ENCODE measurements around the gene FHOD3. TPM values are rescaled to one million over a fixed set of nuclear protein-coding genes. Genes with fewer than 3 reads are reported as not detected.

Gene FHOD3
- total and polyA plus RNA-seq, 11 donors, result 109 to 532 (median 262) TPM

DNA sequence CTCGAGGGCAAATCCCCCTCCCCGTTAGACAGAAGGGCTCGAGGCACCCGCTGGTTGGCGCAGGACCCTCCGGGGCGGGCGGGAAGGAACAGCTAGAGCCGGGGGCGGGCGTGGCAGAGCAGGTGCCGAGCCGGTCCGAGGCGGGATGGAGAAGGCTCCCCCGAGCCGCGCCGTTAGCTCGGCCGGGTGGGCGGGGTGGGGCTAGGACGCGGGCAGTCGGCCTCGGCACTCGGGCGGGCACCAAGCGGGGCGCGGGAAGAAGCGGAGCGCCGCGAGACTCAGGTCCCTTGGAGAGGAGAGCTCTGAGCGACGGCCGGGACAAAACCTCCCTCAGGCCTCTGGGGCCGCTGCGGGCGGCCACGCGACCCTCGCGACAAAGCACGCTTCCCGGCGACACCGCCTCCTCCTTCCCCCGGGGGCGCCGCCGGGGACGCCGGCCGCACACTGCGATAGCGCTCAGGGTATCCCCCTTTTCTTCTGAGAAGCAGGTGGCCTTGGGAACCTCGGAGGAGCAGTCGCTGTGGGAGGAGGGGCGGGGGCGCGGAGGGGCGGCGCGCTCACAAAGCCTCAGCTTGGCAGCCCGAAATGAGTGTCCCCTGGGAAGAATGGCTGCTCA, 721 bp downstream of the FHOD3 start:
- H3K9me3 ChIP-seq, result no peaks in the 10 kb centered on the region
- peak in 1 of 5 donors; percentile 23 for DNase-seq
- ATAC-seq, result peak in 2 of 4 donors; percentile 20 to 31
- WGBS, 4 donors, result 1 to 2% (median 2%) methylated on average over 15 to 67 of the region's 67 CpGs
- TF ChIP-seq, protein P1, sequence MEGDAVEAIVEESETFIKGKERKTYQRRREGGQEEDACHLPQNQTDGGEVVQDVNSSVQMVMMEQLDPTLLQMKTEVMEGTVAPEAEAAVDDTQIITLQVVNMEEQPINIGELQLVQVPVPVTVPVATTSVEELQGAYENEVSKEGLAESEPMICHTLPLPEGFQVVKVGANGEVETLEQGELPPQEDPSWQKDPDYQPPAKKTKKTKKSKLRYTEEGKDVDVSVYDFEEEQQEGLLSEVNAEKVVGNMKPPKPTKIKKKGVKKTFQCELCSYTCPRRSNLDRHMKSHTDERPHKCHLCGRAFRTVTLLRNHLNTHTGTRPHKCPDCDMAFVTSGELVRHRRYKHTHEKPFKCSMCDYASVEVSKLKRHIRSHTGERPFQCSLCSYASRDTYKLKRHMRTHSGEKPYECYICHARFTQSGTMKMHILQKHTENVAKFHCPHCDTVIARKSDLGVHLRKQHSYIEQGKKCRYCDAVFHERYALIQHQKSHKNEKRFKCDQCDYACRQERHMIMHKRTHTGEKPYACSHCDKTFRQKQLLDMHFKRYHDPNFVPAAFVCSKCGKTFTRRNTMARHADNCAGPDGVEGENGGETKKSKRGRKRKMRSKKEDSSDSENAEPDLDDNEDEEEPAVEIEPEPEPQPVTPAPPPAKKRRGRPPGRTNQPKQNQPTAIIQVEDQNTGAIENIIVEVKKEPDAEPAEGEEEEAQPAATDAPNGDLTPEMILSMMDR (IDR thresholded peaks at IDR 0.05), result no peak
- TF ChIP-seq POLR2A (IDR thresholded peaks at IDR 0.05), result no peak
- peaks cover 0 to 60% (median 9%) of the 10 kb centered on the region in 9 donors for H3K27me3 ChIP-seq
- H3K4me3 ChIP-seq, result peak overlapping the region; percentile 61 to 92 (median 75)
- peaks cover 0 to 46% (median 17%) of the 10 kb centered on the region in 12 donors for H3K4me1 ChIP-seq
- peak overlapping the region; percentile 49 to 94 (median 87) for H3K27ac ChIP-seq
- H3K36me3 ChIP-seq, result no peaks in the 10 kb centered on the region
- intact Hi-C loops (cut with DNase I), result loop anchor here (5.0 to 10.0 kb wide), 9 partner anchors 39 to 457 kb away; no protein-coding TSS in a partner anchor

DNA sequence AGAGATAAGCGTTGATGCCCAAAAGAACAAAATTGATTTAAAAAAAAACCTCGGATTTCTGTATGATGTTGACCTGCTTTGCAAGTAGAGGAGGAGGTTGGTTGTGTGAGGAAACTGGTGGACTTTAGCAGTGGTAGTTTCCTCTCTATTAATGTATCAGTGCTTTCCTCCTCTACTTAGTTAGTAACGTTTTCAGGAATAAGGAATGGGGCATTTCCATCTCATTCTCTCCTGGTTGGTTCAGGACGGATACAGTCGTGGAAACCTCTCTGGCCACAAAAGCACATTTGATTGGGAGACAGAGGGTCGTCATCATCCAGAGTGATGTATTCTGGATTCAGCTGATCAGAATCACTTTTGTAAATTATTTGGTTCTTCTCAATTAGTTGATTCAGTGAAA, 1.5 kb downstream of the FHOD3 start:
- peaks cover 0 to 64% (median 9%) of the 10 kb centered on the region in 9 donors for H3K27me3 ChIP-seq
- peak overlapping the region in 8 of 12 donors; percentile 74 to 94 (median 89) for H3K27ac ChIP-seq
- no peaks in the 10 kb centered on the region for H3K36me3 ChIP-seq
- intact Hi-C loops (cut with DNase I), result loop anchor here (5.0 to 10.0 kb wide), 9 partner anchors 38 to 456 kb away; no protein-coding TSS in a partner anchor
- DNase-seq (no peak), ATAC-seq (no peak)
- H3K9me3 ChIP-seq, result no peaks in the 10 kb centered on the region
- H3K4me3 ChIP-seq, result peak overlapping the region in 11 of 12 donors; percentile 61 to 92 (median 75)
- 43 to 73% (median 58%) methylated on average over 6 of the region's 6 CpGs for WGBS, 4 donors
- H3K4me1 ChIP-seq, result peaks cover 0 to 52% (median 18%) of the 10 kb centered on the region in 12 donors
- TF ChIP-seq, protein P1 (IDR thresholded peaks at IDR 0.05), result no peak
- no peak for TF ChIP-seq POLR2A (IDR thresholded peaks at IDR 0.05)

DNA sequence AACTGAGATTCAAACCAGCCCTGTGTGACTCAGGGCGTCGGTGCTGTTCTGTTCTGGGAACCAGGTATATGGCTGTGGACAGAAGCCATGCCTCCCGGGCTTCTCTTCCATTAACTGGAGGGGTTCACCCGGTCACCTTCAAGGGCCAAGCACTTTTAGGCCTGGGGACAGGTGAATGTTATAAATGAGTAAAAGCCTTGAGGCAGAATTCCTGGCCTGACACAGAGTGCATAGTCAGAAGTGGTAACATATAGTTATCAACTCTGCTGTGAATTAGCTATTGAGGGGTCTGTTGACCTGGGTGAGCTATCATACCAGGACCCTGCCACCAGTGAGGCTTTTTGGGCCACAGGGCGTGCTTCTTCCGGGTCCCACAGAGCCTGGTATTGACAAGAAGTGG, 2.7 kb downstream of the FHOD3 start:
- DNase-seq (no peak), ATAC-seq (no peak)
- Histone ChIP-seq H3K9me3 (no peaks in the 10 kb centered on the region), H3K4me3 (peak overlapping the region in 9 of 12 donors; percentile 8 to 92 (median 75)), H3K36me3 (no peaks in the 10 kb centered on the region), H3K27me3 (peaks cover 0 to 62% (median 9%) of the 10 kb centered on the region in 9 donors), H3K4me1 (peaks cover 0 to 52% (median 18%) of the 10 kb centered on the region in 12 donors), H3K27ac (peak overlapping the region in 8 of 12 donors; percentile 5 to 94 (median 89))
- TF ChIP-seq POLR2A (IDR thresholded peaks at IDR 0.05), result no peak
- TF ChIP-seq, protein P1 (IDR thresholded peaks at IDR 0.05), result no peak
- intact Hi-C loops (cut with DNase I), result loop anchor here in 3 of 10 donors (5.0 to 10.0 kb wide), 3 partner anchors 55 to 172 kb away; no protein-coding TSS in a partner anchor
- WGBS, 4 donors, result 46 to 61% (median 55%) methylated on average over 6 of the region's 6 CpGs

DNA sequence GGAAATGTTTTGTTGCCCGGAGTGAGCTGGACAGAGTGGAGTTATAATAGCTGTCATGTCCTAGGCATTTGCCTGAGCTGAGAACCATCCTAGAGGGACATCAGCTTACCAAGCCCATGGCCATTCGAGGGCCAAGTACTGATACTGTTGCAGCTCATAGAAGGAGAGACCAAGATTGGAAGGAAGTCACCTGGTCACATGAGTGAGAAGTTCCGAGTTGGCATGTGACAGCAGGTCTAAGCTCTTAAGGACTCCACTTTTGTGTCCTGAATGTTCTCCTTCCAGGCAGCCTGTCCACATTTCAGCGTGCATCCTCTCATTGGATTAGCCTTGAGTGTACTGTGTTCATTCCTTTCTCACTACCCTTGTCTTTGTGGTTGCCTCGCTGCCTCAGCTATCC, 4.4 kb downstream of the FHOD3 start:
- no peak for DNase-seq
- Histone ChIP-seq H3K9me3 (no peaks in the 10 kb centered on the region), H3K4me1 (peaks cover 0 to 62% (median 21%) of the 10 kb centered on the region in 12 donors), H3K36me3 (no peaks in the 10 kb centered on the region), H3K27ac (peak overlapping the region in 6 of 12 donors; percentile 9 to 65 (median 34)), H3K27me3 (peaks cover 0 to 47% (median 9%) of the 10 kb centered on the region in 9 donors), H3K4me3 (no peak overlapping the region)
- TF ChIP-seq POLR2A (IDR thresholded peaks at IDR 0.05), result no peak
- TF ChIP-seq, protein P1 (IDR thresholded peaks at IDR 0.05), result no peak
- 44 to 50% (median 48%) methylated on average over 5 of the region's 5 CpGs for WGBS, 4 donors
- ATAC-seq, result no peak
- intact Hi-C loops (cut with DNase I), result loop anchor here in 3 of 10 donors (5.0 to 10.0 kb wide), 3 partner anchors 53 to 170 kb away; no protein-coding TSS in a partner anchor
